Neural progenitor cell (in vitro differentiated cells): ENCODE results near the gene USP13. TPM values are rescaled to one million over a fixed set of nuclear protein-coding genes. Genes with fewer than 3 reads are reported as not detected.

Source experiments
- DNase-seq: peaks from one replicate; pipeline ENCODE4 v3.0.0-alpha.2; 2016; ENCODE audit warnings: low spot score
- H2AFZ ChIP-seq: fragments of 200-600 bp; sonication (generic); replicated peaks from 2 replicates; pipeline ENCODE4 v1.6.1; 2016; ENCODE audit warnings: antibody characterized with exemption
- H3F3A ChIP-seq: fragments of 200-600 bp; sonication (generic); 2 replicates; pipeline ENCODE4 v1.6.1; 2016; ENCODE audit warnings: antibody characterized with exemption, low read depth
- H3K27ac ChIP-seq: fragments of 200-600 bp; sonication (generic); 2 replicates; pipeline ENCODE4 v1.5.1; 2016; ENCODE audit warnings: mild to moderate bottlenecking
- H3K27me3 ChIP-seq: fragments of 200-600 bp; sonication (generic); 2 replicates; pipeline ENCODE4 v1.6.1; 2016; ENCODE audit warnings: mild to moderate bottlenecking, moderate library complexity
- H3K36me3 ChIP-seq: fragments of 200-600 bp; sonication (generic); 2 replicates; pipeline ENCODE4 v1.5.1; 2016
- H3K4me1 ChIP-seq: fragments of 200-600 bp; sonication (generic); 2 replicates; pipeline ENCODE4 v1.6.1; 2016; ENCODE audit warnings: mixed run types
- H3K4me2 ChIP-seq: fragments of 200-600 bp; sonication (generic); 2 replicates; pipeline ENCODE4 v1.6.1; 2016
- H3K4me3 ChIP-seq: fragments of 200-600 bp; sonication (generic); 2 replicates; pipeline ENCODE4 v1.5.1; 2016
- H3K79me2 ChIP-seq: fragments of 200-600 bp; sonication (generic); 2 replicates; pipeline ENCODE4 v1.6.1; 2016; ENCODE audit warnings: low read depth
- H3K9ac ChIP-seq: fragments of 200-600 bp; sonication (generic); 2 replicates; pipeline ENCODE4 v1.6.1; 2016
- H3K9me3 ChIP-seq: fragments of 200-600 bp; sonication (generic); 2 replicates; pipeline ENCODE4 v1.5.1; 2016; ENCODE audit warnings: low read depth
- H4K20me1 ChIP-seq: fragments of 200-600 bp; sonication (generic); 2 replicates; pipeline ENCODE4 v1.6.1; 2016; ENCODE audit warnings: low read depth
- H3K27ac Mint-ChIP-seq: 3 replicates; pipeline ENCODE4 v1.8.0; 2021; ENCODE audit warnings: mixed read lengths
- H3K27me3 Mint-ChIP-seq: 2 replicates; pipeline ENCODE4 v1.8.0; 2022; ENCODE audit warnings: low read depth, mild to moderate bottlenecking, inconsistent platforms, moderate library complexity, mixed read lengths; ENCODE audit not compliant: insufficient read depth
- H3K36me3 Mint-ChIP-seq: 3 replicates; pipeline ENCODE4 v1.8.0; 2021; ENCODE audit warnings: mixed read lengths
- H3K4me1 Mint-ChIP-seq: 3 replicates; pipeline ENCODE4 v1.8.0; 2021; ENCODE audit warnings: mixed read lengths
- H3K4me3 Mint-ChIP-seq: 3 replicates; pipeline ENCODE4 v1.8.0; 2021; ENCODE audit warnings: mild to moderate bottlenecking, moderate library complexity, mixed read lengths
- H3K9me3 Mint-ChIP-seq: 3 replicates; pipeline ENCODE4 v1.8.0; 2020; ENCODE audit warnings: mixed read lengths
- EZH2 ChIP-seq: fragments of 200-600 bp; sonication (generic); IDR thresholded peaks from 2 replicates; pipeline ENCODE4 v1.6.1; 2017; ENCODE audit warnings: antibody characterized with exemption, mild to moderate bottlenecking, moderate library complexity
- EZH2phosphoT487 ChIP-seq: fragments of 200-600 bp; sonication (generic); IDR thresholded peaks from 2 replicates; pipeline ENCODE4 v1.6.1; 2017; ENCODE audit warnings: antibody characterized with exemption
- total RNA-seq: library from RNA; depleted of rRNA; stranded (reverse); fragments of >200 nt; gene quantifications from 2 replicates; pipeline ENCODE4 v1.2.3, GENCODE V29; 2015; ENCODE audit warnings: low replicate concordance
- TF ChIP-seq, protein P1 (sequence below): fragments of 200-600 bp; sonication (generic); IDR thresholded peaks from 2 replicates; pipeline ENCODE4 v1.5.1; 2017; ENCODE audit warnings: antibody characterized with exemption, mild to moderate bottlenecking

Gene USP13
- total RNA-seq, 1 donor from 2014 or later, result 17.7 TPM

DNA sequence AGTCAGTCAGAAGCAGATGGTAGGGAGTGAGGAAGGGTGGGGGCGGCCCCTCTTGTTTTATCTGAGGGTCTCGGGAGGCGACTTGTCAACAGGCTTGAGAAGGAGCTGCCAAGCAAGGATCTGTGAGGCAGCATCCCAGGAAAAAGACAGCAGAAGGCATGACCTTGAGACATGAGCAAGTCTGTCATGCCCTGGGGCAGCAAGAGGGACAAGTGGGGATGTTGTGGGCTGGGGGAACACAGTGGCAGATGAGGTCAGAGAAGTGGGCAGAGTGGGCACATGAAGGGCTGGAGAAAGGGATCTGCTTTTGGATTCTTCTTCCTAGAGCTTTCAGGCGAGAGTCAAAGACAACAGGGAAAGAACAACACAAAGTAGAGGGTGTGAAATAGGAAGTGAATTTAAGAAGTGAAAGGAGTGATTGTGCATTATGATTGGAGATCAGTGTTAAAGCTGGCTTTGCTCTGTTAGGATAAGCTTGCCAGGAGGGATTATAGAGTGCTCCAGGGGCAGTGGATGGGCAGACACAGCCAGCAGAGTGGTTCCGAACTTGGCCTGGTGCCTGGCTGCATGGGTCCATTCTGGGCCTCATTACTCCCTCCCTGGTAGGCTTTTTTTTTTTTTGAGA lies 73.3 kb downstream of the USP13 start:
- Histone ChIP-seq H3K27ac (no peak overlapping the region), H3K4me3 (no peak overlapping the region), H3K9ac (no peak overlapping the region), H3K4me2 (no peak overlapping the region), H3K79me2 (no peaks in the 10 kb centered on the region), H3K36me3 (peaks cover 10% of the 10 kb centered on the region), H3K4me1 (no peaks in the 10 kb centered on the region), H3K9me3 (no peaks in the 10 kb centered on the region), H4K20me1 (no peaks in the 10 kb centered on the region), H3K27me3 (no peaks in the 10 kb centered on the region), H2AFZ (no peak overlapping the region), H3F3A (no peaks in the 10 kb centered on the region)
- Mint-ChIP-seq H3K4me1 (no peaks in the 10 kb centered on the region), H3K9me3 (peaks cover 3% of the 10 kb centered on the region), H3K27ac (peak overlapping the region; percentile 11), H3K27me3 (no peaks in the 10 kb centered on the region), H3K36me3 (peaks cover 43% of the 10 kb centered on the region), H3K4me3 (no peak overlapping the region)
- TF ChIP-seq EZH2phosphoT487 (no peak), EZH2 (no peak)
- TF ChIP-seq, protein P1, sequence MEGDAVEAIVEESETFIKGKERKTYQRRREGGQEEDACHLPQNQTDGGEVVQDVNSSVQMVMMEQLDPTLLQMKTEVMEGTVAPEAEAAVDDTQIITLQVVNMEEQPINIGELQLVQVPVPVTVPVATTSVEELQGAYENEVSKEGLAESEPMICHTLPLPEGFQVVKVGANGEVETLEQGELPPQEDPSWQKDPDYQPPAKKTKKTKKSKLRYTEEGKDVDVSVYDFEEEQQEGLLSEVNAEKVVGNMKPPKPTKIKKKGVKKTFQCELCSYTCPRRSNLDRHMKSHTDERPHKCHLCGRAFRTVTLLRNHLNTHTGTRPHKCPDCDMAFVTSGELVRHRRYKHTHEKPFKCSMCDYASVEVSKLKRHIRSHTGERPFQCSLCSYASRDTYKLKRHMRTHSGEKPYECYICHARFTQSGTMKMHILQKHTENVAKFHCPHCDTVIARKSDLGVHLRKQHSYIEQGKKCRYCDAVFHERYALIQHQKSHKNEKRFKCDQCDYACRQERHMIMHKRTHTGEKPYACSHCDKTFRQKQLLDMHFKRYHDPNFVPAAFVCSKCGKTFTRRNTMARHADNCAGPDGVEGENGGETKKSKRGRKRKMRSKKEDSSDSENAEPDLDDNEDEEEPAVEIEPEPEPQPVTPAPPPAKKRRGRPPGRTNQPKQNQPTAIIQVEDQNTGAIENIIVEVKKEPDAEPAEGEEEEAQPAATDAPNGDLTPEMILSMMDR, result no peak
- DNase-seq, result no peak

DNA sequence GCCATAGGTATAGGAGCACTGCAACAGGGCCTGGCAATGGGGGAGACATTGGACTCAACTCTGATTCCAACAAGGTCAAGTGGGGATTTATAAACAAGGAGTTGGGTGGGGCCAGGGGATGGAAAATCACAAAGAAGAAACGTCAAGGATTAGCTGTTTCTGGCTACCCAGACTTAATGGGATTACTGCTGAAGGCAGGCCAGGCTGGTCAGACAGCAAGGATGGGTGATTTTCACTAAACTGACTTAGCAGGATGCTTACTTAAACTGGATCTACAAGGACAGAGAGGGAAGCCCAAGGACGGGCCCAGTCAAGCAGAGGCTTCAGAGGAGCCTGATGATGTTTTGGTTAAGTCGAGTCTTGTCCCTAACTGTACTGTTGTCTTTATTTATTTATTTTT lies 76.2 kb downstream of the USP13 start:
- no peak overlapping the region for H3K4me3 Mint-ChIP-seq
- H3K4me1 Mint-ChIP-seq, result no peaks in the 10 kb centered on the region
- TF ChIP-seq EZH2 (no peak), EZH2phosphoT487 (no peak)
- TF ChIP-seq, protein P1, result no peak

DNA sequence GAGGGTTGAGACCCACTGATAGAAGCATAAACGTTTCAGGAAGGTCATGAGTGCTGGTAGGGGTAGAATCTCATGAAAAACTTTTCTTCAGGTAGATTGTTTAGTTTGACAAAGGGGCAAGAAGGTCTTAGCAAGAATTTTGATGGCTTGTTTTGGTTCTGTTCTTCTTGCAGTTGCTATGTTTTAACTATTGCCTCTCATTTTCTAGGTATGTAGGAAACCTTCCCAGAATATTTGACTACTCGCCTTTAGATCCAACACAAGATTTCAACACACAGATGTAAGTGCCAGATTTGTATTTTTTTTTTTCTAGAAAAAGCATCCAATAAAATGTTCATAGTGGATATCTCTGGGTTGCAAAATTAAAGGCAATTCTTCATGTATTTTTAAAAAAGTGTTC lies 77.1 kb downstream of the USP13 start:
- DNase-seq, result no peak
- Histone ChIP-seq H3K4me2 (no peak overlapping the region), H3K27ac (no peak overlapping the region), H3K4me3 (no peak overlapping the region), H3K4me1 (no peaks in the 10 kb centered on the region), H4K20me1 (no peaks in the 10 kb centered on the region), H2AFZ (no peak overlapping the region), H3F3A (no peaks in the 10 kb centered on the region), H3K79me2 (no peaks in the 10 kb centered on the region), H3K9ac (no peak overlapping the region), H3K9me3 (no peaks in the 10 kb centered on the region), H3K36me3 (peaks cover 10% of the 10 kb centered on the region), H3K27me3 (no peaks in the 10 kb centered on the region)
- TF ChIP-seq, protein P1, result no peak
- TF ChIP-seq EZH2phosphoT487 (no peak), EZH2 (no peak)
- no peak overlapping the region for H3K27ac Mint-ChIP-seq
- H3K4me1 Mint-ChIP-seq, result no peaks in the 10 kb centered on the region
- peaks cover 2% of the 10 kb centered on the region for H3K27me3 Mint-ChIP-seq
- peaks cover 3% of the 10 kb centered on the region for H3K9me3 Mint-ChIP-seq
- no peak overlapping the region for H3K4me3 Mint-ChIP-seq
- H3K36me3 Mint-ChIP-seq, result peaks cover 42% of the 10 kb centered on the region

More for the DNA sequence above, 76.2 kb downstream of the USP13 start:
- H3K9me3 ChIP-seq, result no peaks in the 10 kb centered on the region
- no peak overlapping the region for H3K4me3 ChIP-seq
- Mint-ChIP-seq H3K9me3 (peaks cover 3% of the 10 kb centered on the region), H3K36me3 (peaks cover 39% of the 10 kb centered on the region), H3K27ac (no peak overlapping the region), H3K27me3 (peaks cover 2% of the 10 kb centered on the region)
- no peaks in the 10 kb centered on the region for H4K20me1 ChIP-seq
- H3K4me1 ChIP-seq, result no peaks in the 10 kb centered on the region
- no peak overlapping the region for H3K4me2 ChIP-seq
- no peaks in the 10 kb centered on the region for H3K27me3 ChIP-seq
- H2AFZ ChIP-seq, result no peak overlapping the region
- H3F3A ChIP-seq, result no peaks in the 10 kb centered on the region
- no peak overlapping the region for H3K27ac ChIP-seq
- DNase-seq, result no peak
- H3K9ac ChIP-seq, result no peak overlapping the region
- H3K79me2 ChIP-seq, result no peaks in the 10 kb centered on the region
- H3K36me3 ChIP-seq, result peaks cover 10% of the 10 kb centered on the region
